Thymus (tissue), 11 donors: ENCODE data around the gene TAOK3. TPM values are rescaled to one million over a fixed set of nuclear protein-coding genes. Genes with fewer than 3 reads are reported as not detected.

ENCODE experiments used
- DNase-seq, 9 donors: peaks; one replicate each; pipeline ENCODE4 v3.0.0-alpha.2; 2013; ENCODE audit warnings: low spot score in 9 of 9, low read depth in 6 of 9, missing footprints in 1 of 9
- H3K27ac ChIP-seq, 2 donors: one replicate each; pipeline ENCODE4 v1.5.1; 2013; ENCODE audit warnings: control low read depth in 1 of 2, low read depth in 1 of 2, low read length in 1 of 2, mild to moderate bottlenecking in 1 of 2, moderate library complexity in 1 of 2
- H3K27me3 ChIP-seq, 2 donors: one replicate each; pipeline ENCODE4 v1.5.1; 2013; ENCODE audit warnings: low read length in 1 of 2; ENCODE audit not compliant: control insufficient read depth in 2 of 2, insufficient read depth in 1 of 2
- H3K36me3 ChIP-seq, 2 donors: one replicate each; pipeline ENCODE4 v1.5.1; 2013; ENCODE audit warnings: low read length in 1 of 2, mild to moderate bottlenecking in 1 of 2, moderate library complexity in 1 of 2; ENCODE audit not compliant: control insufficient read depth in 2 of 2, insufficient read depth in 2 of 2
- H3K4me1 ChIP-seq, 2 donors: one replicate each; pipeline ENCODE4 v1.5.1; 2013; ENCODE audit warnings: low read length in 2 of 2; ENCODE audit not compliant: control insufficient read depth in 2 of 2, insufficient read depth in 2 of 2
- H3K4me3 ChIP-seq, 2 donors: one replicate each; pipeline ENCODE4 v1.5.1; 2013; ENCODE audit warnings: low read length in 2 of 2, control low read depth in 1 of 2, mild to moderate bottlenecking in 1 of 2
- H3K9me3 ChIP-seq, 2 donors: one replicate each; pipeline ENCODE4 v1.5.1; 2013; ENCODE audit warnings: low read length in 1 of 2, mild to moderate bottlenecking in 1 of 2; ENCODE audit not compliant: control insufficient read depth in 2 of 2, insufficient read depth in 1 of 2
- WGBS: extraction: QIAGEN DNeasy Blood & Tissue Kit; methylation state at CpG from one replicate; pipeline ENCODE4 v1.1.7; 2013; 5-methylcytosine and 5-hydroxymethylcytosine counted together
- polyA plus RNA-seq: library from polyadenylated mRNA; stranded (reverse); fragments of 200-250 nt; gene quantifications from one replicate; pipeline ENCODE4 v1.2.3, GENCODE V29; 2013
- total RNA-seq: library from RNA; stranded (reverse); fragments of 120-200 nt; gene quantifications from one replicate; pipeline ENCODE4 v1.2.4, GENCODE V29; 2013
- donor health status: healthy.

TAOK3 gene
- total and polyA plus RNA-seq, 2 donors = 16.8 to 35.4 TPM

DNA sequence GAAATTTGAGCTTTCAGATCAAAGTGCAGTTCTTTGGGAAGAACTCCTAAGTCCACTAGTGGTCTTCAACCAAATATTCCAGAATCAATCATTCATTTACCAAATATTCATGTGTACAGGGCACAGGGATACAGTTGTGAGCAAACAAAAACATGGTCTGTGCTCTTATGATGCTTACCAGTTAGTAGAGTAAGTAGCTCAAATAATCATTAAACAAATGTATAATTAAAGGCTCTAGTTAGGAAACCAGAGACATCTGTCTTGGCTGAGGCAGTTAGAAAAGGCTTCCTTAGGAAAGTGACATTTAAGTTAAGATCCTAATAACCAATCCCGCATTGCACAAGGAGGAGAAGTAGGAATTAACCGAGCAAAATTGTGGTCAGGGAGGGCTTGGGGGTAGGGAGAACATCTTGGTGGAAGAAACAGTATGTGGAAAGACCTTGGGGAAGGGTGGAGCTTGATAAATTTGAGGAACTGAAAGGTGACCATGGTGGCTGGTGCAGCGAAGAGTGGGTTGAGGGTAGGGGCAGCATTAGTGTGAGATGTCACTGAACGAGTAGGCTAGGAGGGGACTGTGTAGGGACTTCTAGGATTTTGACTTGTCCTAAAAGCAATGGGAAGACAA lies 196.8 kb downstream of the TAOK3 start:
- no peaks in the 10 kb centered on the region for H3K27me3 ChIP-seq
- H3K9me3 ChIP-seq = no peaks in the 10 kb centered on the region
- WGBS = 95% methylated on average over 4 of the region's 4 CpGs
- DNase-seq = no peak
- no peak overlapping the region for H3K4me3 ChIP-seq
- no peak overlapping the region for H3K27ac ChIP-seq
- no peaks in the 10 kb centered on the region for H3K4me1 ChIP-seq
- H3K36me3 ChIP-seq = peaks cover 55 to 60% of the 10 kb centered on the region in 2 donors

DNA sequence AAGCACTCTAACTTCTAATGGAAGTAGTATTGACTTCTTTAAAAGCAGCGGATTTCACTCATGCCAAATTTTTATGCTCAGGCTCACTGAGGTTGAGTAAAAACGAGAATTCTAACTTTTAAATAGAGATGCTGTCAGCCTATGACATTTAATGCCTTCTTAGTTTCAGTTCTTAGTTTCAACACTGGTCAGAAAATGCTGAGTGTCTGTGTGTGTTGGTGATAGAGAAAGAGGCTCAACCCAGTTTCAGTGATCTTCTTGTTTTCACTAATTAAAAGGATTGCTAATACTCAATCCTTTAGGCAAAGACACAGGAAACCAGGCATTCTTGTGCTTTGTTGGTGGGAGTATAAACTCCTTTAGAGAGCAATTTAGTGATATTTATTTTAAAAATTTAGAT lies 205.8 kb downstream of the TAOK3 start:
- H3K9me3 ChIP-seq = no peaks in the 10 kb centered on the region
- no peak overlapping the region for H3K27ac ChIP-seq
- no peaks in the 10 kb centered on the region for H3K27me3 ChIP-seq
- no peak overlapping the region for H3K4me3 ChIP-seq
- WGBS = 96% methylated on average over 2 of the region's 2 CpGs
- no peaks in the 10 kb centered on the region for H3K4me1 ChIP-seq
- H3K36me3 ChIP-seq = peaks cover 21 to 32% of the 10 kb centered on the region in 2 donors
- no peak for DNase-seq

DNA sequence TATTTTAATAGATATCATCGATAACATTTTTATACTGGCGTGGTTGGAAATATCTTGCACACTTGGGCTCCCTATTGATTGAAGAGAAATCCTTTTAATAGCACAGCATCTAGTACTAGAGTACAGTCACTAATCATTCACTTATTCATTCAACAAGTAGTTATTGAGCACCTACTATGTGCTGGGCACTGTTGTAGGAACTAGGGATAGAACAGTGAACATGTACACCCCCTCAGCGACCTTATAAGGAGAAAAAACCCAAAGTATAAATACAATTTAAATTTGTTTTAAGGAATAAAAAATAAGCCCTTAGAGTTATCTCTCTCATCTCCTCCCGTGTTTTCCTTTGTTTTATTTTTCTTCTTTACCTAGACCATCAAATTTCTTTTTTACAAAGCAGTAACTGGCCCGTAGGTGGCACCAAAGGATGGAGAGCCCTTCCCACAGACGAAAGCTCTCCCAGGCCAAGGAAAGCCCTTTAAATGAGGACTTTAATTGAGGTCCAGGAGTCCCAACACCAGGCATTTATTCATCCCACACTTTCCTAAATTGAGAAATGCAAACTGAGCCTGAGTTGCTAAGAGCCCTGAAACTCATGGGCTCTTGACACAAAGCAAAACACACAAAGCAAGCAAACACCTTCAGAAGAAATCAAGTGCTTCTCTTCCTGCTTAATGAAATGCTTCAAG lies 207.8 kb downstream of the TAOK3 start:
- Histone ChIP-seq H3K4me3 (no peak overlapping the region), H3K27ac (no peak overlapping the region), H3K9me3 (no peaks in the 10 kb centered on the region), H3K36me3 (peaks cover 22 to 32% of the 10 kb centered on the region in 2 donors), H3K27me3 (no peaks in the 10 kb centered on the region), H3K4me1 (no peaks in the 10 kb centered on the region)
- 89% methylated on average over 6 of the region's 6 CpGs for whole genome bisulfite sequencing
- no peak for DNase-seq

DNA sequence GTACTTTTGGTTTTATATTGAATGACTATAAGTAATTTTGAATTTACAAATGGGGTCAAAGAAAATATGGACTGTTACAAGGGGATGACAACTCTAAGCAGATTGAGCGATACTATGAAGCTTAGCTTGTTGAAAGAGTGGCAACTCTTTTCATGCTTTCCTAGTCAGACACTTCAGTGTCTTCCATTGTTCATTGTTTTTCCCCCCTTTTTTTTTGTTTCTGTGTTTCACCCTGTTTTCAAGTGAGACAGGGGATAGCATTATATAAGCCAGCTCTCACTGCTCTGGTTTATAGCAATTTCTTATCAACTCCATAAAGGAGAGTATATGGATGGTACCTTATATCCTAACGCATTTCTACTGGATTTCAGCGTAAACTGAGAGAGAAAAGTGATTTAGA lies 212.2 kb downstream of the TAOK3 start:
- Histone ChIP-seq H3K27me3 (no peaks in the 10 kb centered on the region), H3K27ac (no peak overlapping the region), H3K9me3 (no peaks in the 10 kb centered on the region), H3K4me3 (no peak overlapping the region), H3K4me1 (no peaks in the 10 kb centered on the region), H3K36me3 (peaks cover 43 to 44% of the 10 kb centered on the region in 2 donors)
- DNase-seq = no peak
- 99% methylated on average over 3 of the region's 3 CpGs for WGBS

DNA sequence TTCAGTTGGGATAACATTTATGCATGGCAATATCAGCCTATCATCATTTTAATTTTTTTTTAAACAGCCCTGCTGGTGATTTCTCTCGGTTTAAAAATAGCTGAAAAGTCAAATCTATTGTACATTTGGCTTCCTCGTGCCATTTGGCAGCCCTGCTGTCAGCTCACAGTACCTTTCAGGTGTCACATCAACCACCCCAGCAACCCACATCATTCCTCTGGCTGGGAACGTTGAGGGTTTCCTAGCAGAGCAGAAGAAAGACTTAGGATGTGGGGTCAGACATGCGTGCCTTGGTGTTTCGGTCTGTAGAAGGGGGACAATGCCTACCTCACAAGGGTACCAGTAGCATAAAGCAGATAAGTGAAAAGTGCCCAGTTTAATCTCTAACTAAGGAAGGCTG lies 221.0 kb downstream of the TAOK3 start:
- Histone ChIP-seq H3K27me3 (no peaks in the 10 kb centered on the region), H3K9me3 (no peaks in the 10 kb centered on the region), H3K27ac (no peak overlapping the region), H3K36me3 (peaks cover 20 to 21% of the 10 kb centered on the region in 2 donors), H3K4me3 (no peak overlapping the region), H3K4me1 (no peaks in the 10 kb centered on the region)
- 96% methylated on average over 5 of the region's 5 CpGs for WGBS
- DNase-seq = no peak

DNA sequence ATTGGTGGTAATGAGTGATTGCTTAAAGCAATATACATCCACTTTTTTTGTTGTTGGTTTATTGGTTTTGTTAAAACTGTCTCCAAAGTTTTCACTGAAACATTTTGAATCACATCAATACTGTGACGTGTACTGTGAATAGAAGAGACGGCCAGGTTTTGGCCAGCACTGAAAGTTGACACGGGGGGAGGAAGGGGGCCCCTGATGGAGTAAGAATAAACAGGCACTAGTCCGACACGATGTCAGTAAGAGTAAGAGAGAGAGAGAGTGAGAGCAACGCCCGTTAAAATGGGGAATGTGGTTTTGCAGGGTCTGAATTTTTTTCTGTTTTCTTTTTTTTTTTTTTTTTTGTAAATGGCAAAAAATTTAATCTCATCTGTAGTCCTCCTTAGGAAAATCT lies 222.1 kb downstream of the TAOK3 start:
- WGBS = 92% methylated on average over 7 of the region's 7 CpGs
- DNase-seq = no peak
- Histone ChIP-seq H3K36me3 (peaks cover 23 to 24% of the 10 kb centered on the region in 2 donors), H3K4me3 (no peak overlapping the region), H3K27ac (no peak overlapping the region), H3K27me3 (no peaks in the 10 kb centered on the region), H3K4me1 (no peaks in the 10 kb centered on the region), H3K9me3 (no peaks in the 10 kb centered on the region)

DNA sequence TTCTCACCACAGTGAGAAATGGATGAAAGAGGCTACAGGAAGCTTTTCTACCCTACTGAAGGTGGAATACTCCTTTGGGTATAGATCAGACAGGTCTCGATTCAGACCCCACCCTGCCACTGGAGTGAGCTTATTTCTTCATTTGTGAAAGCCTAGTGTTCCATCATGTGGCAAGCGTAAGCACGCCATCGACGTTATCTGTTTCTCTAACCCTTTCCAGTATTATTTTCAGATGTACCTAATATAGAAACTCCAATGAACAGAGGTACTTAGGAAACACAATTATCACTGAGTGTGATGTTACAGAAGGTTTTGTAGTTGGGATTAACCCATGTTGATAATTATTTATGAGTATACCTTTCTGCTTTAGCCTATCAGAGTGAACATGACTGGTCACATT lies 224.4 kb downstream of the TAOK3 start:
- Histone ChIP-seq H3K27ac (no peak overlapping the region), H3K27me3 (no peaks in the 10 kb centered on the region), H3K4me1 (no peaks in the 10 kb centered on the region), H3K4me3 (no peak overlapping the region), H3K36me3 (peaks cover 36 to 39% of the 10 kb centered on the region in 2 donors), H3K9me3 (no peaks in the 10 kb centered on the region)
- DNase-seq = no peak
- WGBS = 98% methylated on average over 5 of the region's 5 CpGs

DNA sequence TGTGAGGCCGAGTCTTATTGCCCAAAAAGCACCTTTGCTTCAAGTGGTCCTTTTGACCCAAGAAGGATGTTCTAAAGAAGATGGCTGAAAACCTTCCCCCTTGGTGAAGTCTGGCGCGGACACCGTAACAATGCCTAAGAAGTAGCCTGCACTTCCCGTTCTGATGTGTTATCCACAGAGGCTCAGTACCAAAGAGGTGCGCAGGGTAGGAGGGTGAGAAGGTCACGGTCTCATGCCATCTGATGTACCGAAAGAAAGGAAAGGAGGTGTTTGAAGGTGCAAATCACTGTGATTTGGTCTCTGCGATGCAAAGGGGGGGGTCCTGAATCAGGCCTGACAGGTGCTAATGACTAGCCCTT lies 226.9 kb downstream of the TAOK3 start:
- Histone ChIP-seq H3K4me1 (no peaks in the 10 kb centered on the region), H3K27me3 (no peaks in the 10 kb centered on the region), H3K9me3 (no peaks in the 10 kb centered on the region), H3K27ac (no peak overlapping the region), H3K36me3 (peaks cover 31 to 37% of the 10 kb centered on the region in 2 donors), H3K4me3 (no peak overlapping the region)
- 87% methylated on average over 9 of the region's 9 CpGs for WGBS
- no peak for DNase-seq

DNA sequence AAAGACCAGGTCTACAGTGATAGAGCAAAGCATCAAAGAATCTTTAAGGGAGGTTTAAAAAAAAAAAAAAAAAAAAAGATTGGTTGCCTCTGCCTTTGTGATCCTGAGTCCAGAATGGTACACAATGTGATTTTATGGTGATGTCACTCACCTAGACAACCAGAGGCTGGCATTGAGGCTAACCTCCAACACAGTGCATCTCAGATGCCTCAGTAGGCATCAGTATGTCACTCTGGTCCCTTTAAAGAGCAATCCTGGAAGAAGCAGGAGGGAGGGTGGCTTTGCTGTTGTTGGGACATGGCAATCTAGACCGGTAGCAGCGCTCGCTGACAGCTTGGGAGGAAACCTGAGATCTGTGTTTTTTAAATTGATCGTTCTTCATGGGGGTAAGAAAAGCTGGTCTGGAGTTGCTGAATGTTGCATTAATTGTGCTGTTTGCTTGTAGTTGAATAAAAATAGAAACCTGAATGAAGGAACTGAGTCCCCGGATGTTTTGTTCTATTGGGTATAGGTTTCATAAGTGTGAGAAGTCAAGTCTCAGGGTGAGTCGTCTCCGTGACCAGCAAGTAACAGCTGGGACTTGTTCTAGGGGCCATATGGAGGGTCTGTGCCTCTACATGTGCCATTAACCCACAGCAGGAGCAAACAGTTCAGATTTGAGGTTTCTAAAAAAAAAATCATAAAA lies 227.5 kb downstream of the TAOK3 start:
- no peaks in the 10 kb centered on the region for H3K9me3 ChIP-seq
- no peak for DNase-seq
- no peaks in the 10 kb centered on the region for H3K4me1 ChIP-seq
- H3K27me3 ChIP-seq = no peaks in the 10 kb centered on the region
- no peak overlapping the region for H3K4me3 ChIP-seq
- peaks cover 33 to 41% of the 10 kb centered on the region in 2 donors for H3K36me3 ChIP-seq
- no peak overlapping the region for H3K27ac ChIP-seq
- 94% methylated on average over 7 of the region's 7 CpGs for WGBS
